NCI-H2029 (cell line): ENCODE data around the gene CNTROB.

Source experiments
- DNase-seq: peaks from one replicate; lab custom pipeline; 2025; lab: John Stamatoyannopoulos, UW

Gene CNTROB

GRCh38 chr17:7989781-7990655 lies 58.0 kb downstream of the CNTROB start:
- peak; percentile 21 for DNase-seq

- DNase-seq: no peak
These were observed 60.5 kb downstream of the CNTROB start for GRCh38 chr17:7992516-7992915.

- DNase-seq: no peak
These were observed 60.9 kb downstream of the CNTROB start for GRCh38 chr17:7992924-7993323.

- no peak for DNase-seq
These were observed 62.1 kb downstream of the CNTROB start for GRCh38 chr17:7993972-7994589.

- DNase-seq: no peak
These were observed 63.7 kb downstream of the CNTROB start for GRCh38 chr17:7995724-7996123.

- no peak for DNase-seq
These were observed 65.2 kb downstream of the CNTROB start for GRCh38 chr17:7997186-7997585.
